Spleen (tissue), 7 donors: ENCODE results near the gene EPS8L3.

Experiments
- POLR2A ChIP-seq, 3 donors: fragments of 450-650 bp; IDR thresholded peaks; one replicate each; pipeline ENCODE4 v1.5.1; 2017; ENCODE audit warnings: antibody characterized with exemption in 3 of 3, mild to moderate bottlenecking in 1 of 3
- POLR2AphosphoS5 ChIP-seq, 3 donors: sonication (generic); formaldehyde crosslinking; IDR thresholded peaks; one replicate each; pipeline ENCODE4 v1.5.1; 2017; ENCODE audit warnings: antibody characterized with exemption in 3 of 3
- TF ChIP-seq, protein P1 (sequence below), 11 experiments: fragments of 200-600 bp in 7 of 11; fragments of 450-650 bp in 4 of 11; sonication (generic) in 4 of 11; IDR thresholded peaks in 8 of 11; conservative IDR thresholded peaks in 3 of 11; 1 replicate in 7 of 11; 2 replicates in 4 of 11; pipeline versions ENCODE4 v1.4.0 to v1.8.0; 2016 to 2021; ENCODE audit warnings: antibody characterized with exemption in 11 of 11, inconsistent platforms in 4 of 11, mild to moderate bottlenecking in 1 of 11
- donor health status: DM: no; HTN: no; CAD: no; lungs with moderate emphysema.
- donor health status: DM: no; HTN: no; CAD: no.
- donor health status: DM: no; HTN: no; CAD: no.

DNA sequence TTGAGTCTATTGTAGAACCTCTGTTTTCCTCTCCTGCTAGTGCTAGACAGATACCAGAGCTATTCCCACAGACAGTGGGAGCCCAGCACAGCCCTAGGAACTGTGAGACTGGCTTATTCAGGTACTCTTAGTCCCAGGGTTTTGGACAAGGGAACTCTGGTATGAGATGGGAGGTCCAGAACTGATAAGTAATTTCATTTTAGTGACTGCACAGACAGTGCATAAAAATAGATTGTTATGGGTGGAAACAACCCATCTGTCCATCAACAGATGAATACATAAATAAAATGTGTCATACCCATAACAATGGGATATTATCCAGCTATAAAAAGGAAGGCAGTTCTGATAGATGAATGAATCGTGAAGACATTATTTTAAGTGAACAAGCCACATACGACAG lies 9.0 kb downstream of the EPS8L3 start:
- TF ChIP-seq, protein P1, sequence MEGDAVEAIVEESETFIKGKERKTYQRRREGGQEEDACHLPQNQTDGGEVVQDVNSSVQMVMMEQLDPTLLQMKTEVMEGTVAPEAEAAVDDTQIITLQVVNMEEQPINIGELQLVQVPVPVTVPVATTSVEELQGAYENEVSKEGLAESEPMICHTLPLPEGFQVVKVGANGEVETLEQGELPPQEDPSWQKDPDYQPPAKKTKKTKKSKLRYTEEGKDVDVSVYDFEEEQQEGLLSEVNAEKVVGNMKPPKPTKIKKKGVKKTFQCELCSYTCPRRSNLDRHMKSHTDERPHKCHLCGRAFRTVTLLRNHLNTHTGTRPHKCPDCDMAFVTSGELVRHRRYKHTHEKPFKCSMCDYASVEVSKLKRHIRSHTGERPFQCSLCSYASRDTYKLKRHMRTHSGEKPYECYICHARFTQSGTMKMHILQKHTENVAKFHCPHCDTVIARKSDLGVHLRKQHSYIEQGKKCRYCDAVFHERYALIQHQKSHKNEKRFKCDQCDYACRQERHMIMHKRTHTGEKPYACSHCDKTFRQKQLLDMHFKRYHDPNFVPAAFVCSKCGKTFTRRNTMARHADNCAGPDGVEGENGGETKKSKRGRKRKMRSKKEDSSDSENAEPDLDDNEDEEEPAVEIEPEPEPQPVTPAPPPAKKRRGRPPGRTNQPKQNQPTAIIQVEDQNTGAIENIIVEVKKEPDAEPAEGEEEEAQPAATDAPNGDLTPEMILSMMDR (IDR thresholded peaks at IDR 0.05 in 8 of 11, conservative IDR thresholded peaks at IDR 0.05 in 3 of 11) = no peak
- TF ChIP-seq POLR2AphosphoS5 (IDR thresholded peaks at IDR 0.05) (no peak), POLR2A (IDR thresholded peaks at IDR 0.05) (no peak)
